Thyroid gland (tissue), 4 donors: ENCODE results near the gene MEIS1.

Source experiments
- CTCF ChIP-seq, 6 experiments: fragments of 200-600 bp in 3 of 6; fragments of 450-650 bp in 3 of 6; sonication (generic) in 3 of 6; IDR thresholded peaks; one replicate each; pipeline ENCODE4 v1.5.1; 2016 to 2019; ENCODE audit warnings: antibody characterized with exemption in 6 of 6, mild to moderate bottlenecking in 2 of 6, inconsistent platforms in 1 of 6, moderate library complexity in 1 of 6
- POLR2A ChIP-seq, 2 donors: fragments of 450-650 bp; IDR thresholded peaks; one replicate each; pipeline ENCODE4 v1.6.1; 2017; ENCODE audit warnings: antibody characterized with exemption in 2 of 2, mild to moderate bottlenecking in 2 of 2, moderate library complexity in 1 of 2

GRCh38 chr2:66575625-66576310, 140.8 kb downstream of the MEIS1 start:
- TF ChIP-seq CTCF (IDR thresholded peaks at IDR 0.05): no peak
- TF ChIP-seq POLR2A (IDR thresholded peaks at IDR 0.05): no peak
